Mononuclear cell (primary cell): ENCODE results near the gene LPCAT3. TPM values are rescaled to one million over a fixed set of nuclear protein-coding genes. Genes with fewer than 3 reads are reported as not detected.

Source experiments
- H3K27me3 ChIP-seq: 2 replicates; pipeline ENCODE4 v1.6.0; 2011; ENCODE audit warnings: low read length, control low read depth; ENCODE audit not compliant: insufficient read depth
- H3K4me1 ChIP-seq: 2 replicates; pipeline ENCODE4 v1.5.1; 2011; ENCODE audit warnings: mild to moderate bottlenecking, low read length, control low read depth; ENCODE audit not compliant: insufficient read depth
- H3K4me3 ChIP-seq: 2 replicates; pipeline ENCODE4 v1.5.1; 2011; ENCODE audit warnings: mild to moderate bottlenecking, low read length, moderate library complexity
- H3K9me3 ChIP-seq: 2 replicates; pipeline ENCODE4 v1.5.1; 2011; ENCODE audit warnings: low read depth, mild to moderate bottlenecking, control low read depth, low read length
- total RNA-seq: library from RNA; depleted of rRNA; stranded (reverse); fragments of >200 nt; gene quantifications from one replicate; pipeline ENCODE4 v1.2.3, GENCODE V29; 2012

Gene LPCAT3
- total RNA-seq, 1 donor: 11.0 TPM

DNA sequence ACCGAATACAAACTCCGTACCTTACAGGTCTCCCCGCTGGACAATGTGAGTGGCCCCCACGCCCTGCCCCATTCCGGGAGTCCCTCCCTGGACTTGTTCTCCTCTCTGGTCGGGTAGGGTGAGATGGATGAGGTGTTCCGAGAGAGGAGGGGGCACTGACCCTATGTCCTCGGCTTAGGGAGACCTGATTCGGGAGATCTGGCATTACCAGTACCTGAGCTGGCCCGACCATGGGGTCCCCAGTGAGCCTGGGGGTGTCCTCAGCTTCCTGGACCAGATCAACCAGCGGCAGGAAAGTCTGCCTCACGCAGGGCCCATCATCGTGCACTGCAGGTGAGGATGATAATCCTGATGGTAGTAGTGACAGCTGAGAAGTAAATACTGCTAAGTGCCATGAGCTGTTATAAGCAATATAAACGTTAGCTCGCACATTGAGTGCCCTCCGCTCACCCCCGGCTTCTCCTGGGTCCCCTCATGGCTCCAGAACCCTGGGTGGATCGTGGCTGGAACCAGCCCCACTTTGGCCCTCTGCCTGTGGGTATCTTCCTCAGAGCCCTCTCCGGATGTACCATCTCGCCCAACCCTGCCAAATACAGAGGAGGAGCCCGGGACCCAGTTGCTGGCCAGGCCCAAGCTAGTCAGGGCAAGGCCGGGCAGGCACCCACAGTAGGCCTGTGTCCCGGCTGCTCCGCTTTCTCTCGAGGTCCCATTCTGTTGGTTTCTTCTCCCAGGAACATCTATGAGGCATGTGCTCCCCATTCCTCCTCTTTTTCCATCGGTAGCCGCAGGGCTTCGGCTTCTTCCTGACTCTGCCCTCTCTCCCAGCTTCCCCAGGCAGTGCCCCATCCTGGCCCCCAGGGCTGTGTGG, 60.3 kb downstream of the LPCAT3 start:
- Histone ChIP-seq H3K27me3 (no peaks in the 10 kb centered on the region), H3K4me3 (peak overlapping the region; percentile 14), H3K4me1 (peaks cover 92% of the 10 kb centered on the region), H3K9me3 (no peaks in the 10 kb centered on the region)

- no peak overlapping the region for H3K4me3 ChIP-seq
Measured at GRCh38 chr12:6957151-6957701, 61.0 kb downstream of the LPCAT3 start.

GRCh38 chr12:6956021-6956727, 62.1 kb downstream of the LPCAT3 start:
- Histone ChIP-seq H3K4me1 (peaks cover 74% of the 10 kb centered on the region), H3K27me3 (no peaks in the 10 kb centered on the region), H3K4me3 (no peak overlapping the region), H3K9me3 (no peaks in the 10 kb centered on the region)

More at GRCh38 chr12:6957151-6957701, 61.0 kb downstream of the LPCAT3 start:
- Histone ChIP-seq H3K9me3 (no peaks in the 10 kb centered on the region), H3K27me3 (no peaks in the 10 kb centered on the region), H3K4me1 (peaks cover 84% of the 10 kb centered on the region)

DNA sequence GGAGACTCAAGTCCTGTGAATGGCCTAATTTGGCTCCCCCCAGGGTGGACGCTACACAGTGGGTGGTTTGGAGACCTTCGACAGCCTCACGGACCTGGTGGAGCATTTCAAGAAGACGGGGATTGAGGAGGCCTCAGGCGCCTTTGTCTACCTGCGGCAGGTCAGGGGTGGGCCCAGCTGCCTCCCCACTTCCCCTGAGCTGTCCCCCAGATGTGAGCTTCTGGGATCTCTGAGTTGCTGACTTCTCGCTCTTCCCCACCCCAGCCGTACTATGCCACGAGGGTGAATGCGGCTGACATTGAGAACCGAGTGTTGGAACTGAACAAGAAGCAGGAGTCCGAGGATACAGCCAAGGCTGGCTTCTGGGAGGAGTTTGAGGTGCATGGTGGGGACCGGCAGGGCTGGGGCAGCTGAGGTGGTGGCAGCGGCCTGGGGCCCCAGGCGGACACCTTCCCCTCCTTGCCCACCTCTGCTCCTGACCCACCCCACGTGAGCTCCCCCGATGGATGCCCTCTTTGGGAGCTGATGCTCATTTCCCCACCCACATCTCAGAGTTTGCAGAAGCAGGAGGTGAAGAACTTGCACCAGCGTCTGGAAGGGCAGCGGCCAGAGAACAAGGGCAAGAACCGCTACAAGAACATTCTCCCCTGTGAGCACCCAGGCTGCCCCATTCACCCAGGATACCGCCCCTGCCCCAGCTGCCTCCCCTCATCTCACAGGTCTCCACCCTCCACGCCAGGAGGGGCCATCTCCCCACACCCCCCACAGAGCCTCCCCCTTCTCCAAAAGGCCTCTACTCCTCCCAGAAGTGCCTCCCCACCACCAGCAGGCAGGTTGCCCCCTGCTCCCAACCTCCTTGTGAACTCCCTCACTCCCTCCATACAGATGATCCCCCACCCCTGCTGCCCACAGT, 62.9 kb downstream of the LPCAT3 start:
- no peak overlapping the region for H3K4me3 ChIP-seq
- H3K4me1 ChIP-seq: peaks cover 73% of the 10 kb centered on the region
- no peaks in the 10 kb centered on the region for H3K27me3 ChIP-seq
- H3K9me3 ChIP-seq: no peaks in the 10 kb centered on the region

GRCh38 chr12:6954316-6955107, 63.8 kb downstream of the LPCAT3 start:
- Histone ChIP-seq H3K9me3 (no peaks in the 10 kb centered on the region), H3K27me3 (no peaks in the 10 kb centered on the region), H3K4me1 (peaks cover 73% of the 10 kb centered on the region), H3K4me3 (peak overlapping the region; percentile 90)

DNA sequence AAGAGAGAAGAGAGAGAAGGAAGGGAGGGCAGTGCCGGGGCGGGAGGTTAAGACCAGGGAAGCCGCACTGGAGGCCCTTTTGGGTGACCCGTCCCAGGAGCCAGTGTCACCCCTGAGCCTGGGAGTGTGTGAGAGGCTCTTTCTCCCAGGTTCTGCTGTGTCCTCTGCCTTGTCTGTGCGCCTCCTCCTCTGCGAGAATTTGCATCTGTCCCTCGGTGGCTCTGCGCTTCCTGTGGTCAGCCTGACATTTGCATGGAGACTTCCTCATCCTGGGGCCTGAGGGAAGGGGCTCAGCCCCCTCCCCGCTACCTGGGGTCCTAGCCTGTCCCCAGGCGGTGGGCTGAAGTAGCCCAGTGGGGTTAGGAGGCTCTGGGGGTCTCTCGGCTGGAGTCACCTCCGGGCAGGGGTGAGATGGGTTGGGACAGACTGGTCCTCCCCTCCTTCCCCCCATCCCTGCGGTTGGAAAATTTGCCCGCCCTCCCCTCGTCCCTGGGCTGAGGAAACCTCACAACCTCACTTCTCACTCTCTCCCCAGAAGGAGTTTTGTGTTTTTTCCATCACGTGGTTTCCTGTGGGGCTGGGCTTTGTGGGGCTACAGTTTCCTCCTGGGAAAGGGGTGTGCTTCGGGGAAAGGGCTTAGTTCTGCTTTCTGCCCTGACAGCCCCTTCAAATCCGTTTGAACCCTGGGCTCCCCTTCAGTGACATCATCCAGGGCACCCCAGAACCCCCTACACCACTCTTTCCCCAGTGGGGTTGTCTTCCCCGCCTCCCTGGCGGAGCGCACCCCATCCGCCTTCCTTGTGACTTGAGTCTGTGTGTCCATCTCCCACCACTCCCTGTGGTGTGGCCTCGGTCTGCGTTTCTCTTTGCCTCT, 64.6 kb downstream of the LPCAT3 start:
- Histone ChIP-seq H3K9me3 (no peaks in the 10 kb centered on the region), H3K4me1 (peaks cover 73% of the 10 kb centered on the region), H3K27me3 (no peaks in the 10 kb centered on the region), H3K4me3 (peak overlapping the region; percentile 90)

GRCh38 chr12:6952863-6953441, 65.3 kb downstream of the LPCAT3 start:
- Histone ChIP-seq H3K9me3 (no peaks in the 10 kb centered on the region), H3K4me3 (peak overlapping the region; percentile 90), H3K4me1 (peaks cover 73% of the 10 kb centered on the region), H3K27me3 (no peaks in the 10 kb centered on the region)

- Histone ChIP-seq H3K4me1 (peaks cover 73% of the 10 kb centered on the region), H3K4me3 (peak overlapping the region; percentile 90)
Measured at GRCh38 chr12:6952121-6952862, 66.0 kb downstream of the LPCAT3 start.

GRCh38 chr12:6951551-6952120, 66.6 kb downstream of the LPCAT3 start:
- no peaks in the 10 kb centered on the region for H3K27me3 ChIP-seq
- H3K4me3 ChIP-seq: peak overlapping the region; percentile 90
- no peaks in the 10 kb centered on the region for H3K9me3 ChIP-seq
- peaks cover 73% of the 10 kb centered on the region for H3K4me1 ChIP-seq

More at GRCh38 chr12:6952121-6952862, 66.0 kb downstream of the LPCAT3 start:
- Histone ChIP-seq H3K9me3 (no peaks in the 10 kb centered on the region), H3K27me3 (no peaks in the 10 kb centered on the region)

DNA sequence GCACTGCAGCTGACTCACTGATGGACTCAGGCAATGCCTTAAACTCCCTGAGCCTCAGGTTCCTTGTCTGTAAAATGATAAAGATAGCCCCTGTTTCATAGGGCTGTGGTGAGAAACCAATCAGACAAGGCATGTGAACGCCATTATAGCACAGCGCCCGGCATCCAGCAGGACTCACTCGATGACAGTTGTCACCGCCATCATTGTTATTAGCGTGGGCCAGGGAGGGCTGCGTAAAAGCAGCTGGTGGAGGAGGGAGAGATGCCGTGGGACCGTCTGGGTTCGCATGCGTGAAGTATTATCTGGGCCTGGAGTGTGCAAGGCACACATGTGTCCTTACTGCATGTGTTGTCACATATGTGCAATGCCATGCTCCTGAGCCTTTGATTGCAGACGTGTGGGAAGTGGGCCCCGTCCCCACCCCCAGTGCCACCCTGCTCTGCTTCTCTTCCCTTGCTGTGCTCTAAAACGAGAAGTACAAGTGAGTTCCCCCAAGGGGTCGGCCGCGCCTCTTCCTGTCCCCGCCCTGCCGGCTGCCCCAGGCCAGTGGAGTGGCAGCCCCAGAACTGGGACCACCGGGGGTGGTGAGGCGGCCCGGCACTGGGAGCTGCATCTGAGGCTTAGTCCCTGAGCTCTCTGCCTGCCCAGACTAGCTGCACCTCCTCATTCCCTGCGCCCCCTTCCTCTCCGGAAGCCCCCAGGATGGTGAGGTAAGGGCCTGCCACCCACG, 67.3 kb downstream of the LPCAT3 start, which contains the start of gene PTPN6:
PTPN6 (plus strand) TSS at position 546 of the 730 bp plus-strand sequence; CDS start at position 703, 157 bp downstream.
- no peaks in the 10 kb centered on the region for H3K27me3 ChIP-seq
- H3K4me3 ChIP-seq: peak within 1 kb of the TSS; percentile 90
- H3K4me1 ChIP-seq: peaks cover 73% of the 10 kb centered on the region
- H3K9me3 ChIP-seq: no peaks in the 10 kb centered on the region

DNA sequence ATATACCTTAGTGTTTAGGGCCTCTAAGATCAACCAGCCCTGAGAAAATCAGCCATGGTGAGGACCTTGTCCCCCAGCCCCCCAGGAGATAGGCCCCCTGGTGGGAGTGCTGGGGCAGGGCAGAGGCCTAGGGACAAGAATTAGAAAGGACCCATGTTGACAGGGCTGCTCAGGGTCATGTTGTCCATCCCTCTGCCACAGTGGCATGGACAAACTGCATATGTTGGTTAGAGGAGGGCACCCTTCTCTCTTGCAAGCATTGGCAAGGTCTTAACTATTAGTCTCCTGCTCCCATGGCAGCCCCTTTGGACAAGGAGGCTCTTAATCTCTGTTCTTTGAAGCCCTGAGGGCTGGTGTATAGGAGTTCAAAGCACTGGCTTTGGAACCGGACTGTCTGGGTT, 67.9 kb downstream of the LPCAT3 start:
- Histone ChIP-seq H3K9me3 (no peaks in the 10 kb centered on the region), H3K27me3 (no peaks in the 10 kb centered on the region), H3K4me1 (peaks cover 73% of the 10 kb centered on the region), H3K4me3 (no peak overlapping the region)
